Pulmonary artery endothelial cell (primary cell): ENCODE results near the gene TTC21A. TPM values are rescaled to one million over a fixed set of nuclear protein-coding genes. Genes with fewer than 3 reads are reported as not detected.

Source experiments
- DNase-seq: peaks from one replicate; pipeline ENCODE4 v3.0.0-alpha.2; 2011; ENCODE audit warnings: low read depth, low spot score
- total RNA-seq: library from RNA; depleted of rRNA; stranded (reverse); fragments of >200 nt; gene quantifications from 2 replicates; pipeline ENCODE4 v1.2.3, GENCODE V29; 2014

The TTC21A gene
- total RNA-seq, 1 donor from 2014 or later: 0.86 TPM

- no peak for DNase-seq
Measured at GRCh38 chr3:39114456-39114855, 7.0 kb downstream of the TTC21A start.

GRCh38 chr3:39115870-39116269 lies 8.4 kb downstream of the TTC21A start:
- no peak for DNase-seq

- DNase-seq: no peak
Measured at GRCh38 chr3:39118079-39118478, 10.6 kb downstream of the TTC21A start.

GRCh38 chr3:39118931-39119660 lies 11.6 kb downstream of the TTC21A start:
- no peak for DNase-seq

- DNase-seq: no peak
Measured at GRCh38 chr3:39121621-39122020, 14.1 kb downstream of the TTC21A start.

GRCh38 chr3:39122813-39123212 lies 15.3 kb downstream of the TTC21A start:
- no peak for DNase-seq

- DNase-seq: no peak
Measured at GRCh38 chr3:39124876-39125840, 17.7 kb downstream of the TTC21A start.

GRCh38 chr3:39125841-39126500 lies 18.5 kb downstream of the TTC21A start:
- DNase-seq: no peak

- no peak for DNase-seq
Measured at GRCh38 chr3:39126532-39127071, 19.1 kb downstream of the TTC21A start.

- no peak for DNase-seq
Measured at GRCh38 chr3:39127269-39127907, 19.9 kb downstream of the TTC21A start.

- no peak for DNase-seq
Measured at GRCh38 chr3:39127908-39128304, 20.4 kb downstream of the TTC21A start.

GRCh38 chr3:39128951-39129350 lies 21.5 kb downstream of the TTC21A start:
- no peak for DNase-seq

- DNase-seq: no peak
Measured at GRCh38 chr3:39130026-39130425, 22.5 kb downstream of the TTC21A start.

GRCh38 chr3:39130693-39131265 lies 23.3 kb downstream of the TTC21A start:
- DNase-seq: no peak

GRCh38 chr3:39132096-39133092 lies 24.9 kb downstream of the TTC21A start:
- DNase-seq: no peak

GRCh38 chr3:39133093-39133490 lies 25.6 kb downstream of the TTC21A start:
- DNase-seq: no peak

- DNase-seq: no peak
Measured at GRCh38 chr3:39133822-39134221, 26.3 kb downstream of the TTC21A start.

GRCh38 chr3:39134305-39134704 lies 26.8 kb downstream of the TTC21A start:
- DNase-seq: no peak

- no peak for DNase-seq
Measured at GRCh38 chr3:39135170-39135805, 27.8 kb downstream of the TTC21A start.
